HG02642 (cell line): ENCODE data around the gene ABHD6.

Experiments used
- ATAC-seq: cut with Tn5 transposase; IDR thresholded peaks from one replicate; pipeline ENCODE4 v1.9.1; 2021; ENCODE audit warnings: mild to moderate bottlenecking; ENCODE audit not compliant: unreplicated experiment, poor library complexity

Gene ABHD6

DNA sequence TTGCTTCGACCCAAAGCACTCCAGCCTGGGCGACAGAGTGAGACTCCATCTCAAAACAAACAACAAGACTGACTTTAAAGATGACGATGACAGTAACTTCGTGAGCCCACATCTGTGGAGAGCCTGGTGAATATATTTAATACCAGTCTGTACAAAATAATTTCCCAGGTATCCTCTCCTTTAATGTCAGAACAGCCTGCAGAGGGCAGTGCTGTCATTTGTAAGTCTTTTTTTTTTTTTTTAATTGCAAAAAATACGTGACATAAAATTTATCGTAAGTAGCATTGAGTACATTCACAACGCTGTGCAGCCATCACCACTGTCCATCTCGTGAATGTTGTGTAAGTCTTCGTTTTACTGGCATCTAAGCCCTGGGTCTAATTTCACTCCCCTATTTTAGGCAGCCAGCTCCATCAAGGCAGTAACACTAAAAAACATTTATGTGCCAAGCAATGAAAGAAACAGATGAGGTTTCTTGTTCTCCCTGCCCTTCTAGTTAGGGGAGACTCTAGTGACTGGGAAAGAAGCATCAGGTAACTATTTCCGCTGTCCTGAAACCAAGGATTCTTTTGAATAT lies 70.1 kb downstream of the ABHD6 start:
- ATAC-seq: no peak

DNA sequence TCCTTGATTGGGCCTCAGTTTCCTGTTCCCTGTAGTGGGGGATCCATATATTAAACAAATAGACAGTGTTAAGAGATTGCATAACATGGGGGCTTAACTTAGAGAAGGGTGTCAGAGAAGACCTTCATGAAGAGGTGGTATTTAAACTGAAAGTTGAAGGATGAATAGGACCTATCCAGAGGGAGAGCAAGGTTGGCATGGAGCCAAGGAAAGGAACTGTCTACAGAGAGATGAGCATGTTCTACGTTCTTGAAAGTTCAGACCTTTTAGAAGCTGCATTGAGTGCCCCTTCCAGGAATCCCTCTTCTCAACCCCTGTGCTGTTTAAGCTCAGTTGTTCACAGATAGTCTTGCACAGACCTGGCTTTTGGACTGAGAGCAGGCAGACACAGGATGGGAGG lies 71.1 kb downstream of the ABHD6 start:
- ATAC-seq: no peak

DNA sequence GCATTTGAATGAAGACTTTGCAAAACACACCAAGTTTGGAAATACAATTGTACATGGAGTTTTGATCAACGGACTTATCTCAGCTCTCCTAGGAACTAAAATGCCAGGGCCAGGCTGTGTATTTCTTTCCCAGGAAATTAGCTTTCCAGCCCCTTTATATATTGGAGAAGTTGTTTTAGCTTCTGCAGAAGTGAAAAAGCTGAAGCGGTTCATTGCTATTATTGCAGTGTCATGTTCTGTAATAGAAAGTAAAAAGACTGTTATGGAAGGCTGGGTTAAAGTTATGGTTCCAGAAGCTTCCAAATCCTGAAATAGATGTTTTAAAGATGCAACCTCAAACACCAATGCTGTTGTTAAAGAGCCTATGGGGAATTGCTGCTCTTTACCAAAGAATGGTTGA lies 80.2 kb downstream of the ABHD6 start:
- ATAC-seq: no peak

DNA sequence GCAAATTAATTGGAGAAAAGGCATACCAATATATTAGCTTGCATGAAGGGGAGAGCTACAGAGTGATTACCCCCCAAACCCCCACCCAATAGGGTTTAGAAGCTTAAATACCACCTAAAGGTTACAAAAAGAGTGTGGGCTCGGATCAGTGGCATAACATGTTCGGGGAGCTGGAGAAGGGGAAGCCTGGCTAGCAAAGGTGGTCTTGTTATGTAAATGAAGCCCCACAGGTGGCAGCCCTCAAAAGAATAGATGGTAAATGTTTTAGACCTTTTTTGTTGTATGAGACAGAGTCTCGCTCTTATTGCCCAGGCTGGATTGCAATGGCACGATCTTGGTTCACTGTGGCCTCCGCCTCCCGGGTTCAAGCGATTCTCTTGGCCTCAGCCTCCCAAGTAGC lies 84.2 kb downstream of the ABHD6 start:
- ATAC-seq: no peak

DNA sequence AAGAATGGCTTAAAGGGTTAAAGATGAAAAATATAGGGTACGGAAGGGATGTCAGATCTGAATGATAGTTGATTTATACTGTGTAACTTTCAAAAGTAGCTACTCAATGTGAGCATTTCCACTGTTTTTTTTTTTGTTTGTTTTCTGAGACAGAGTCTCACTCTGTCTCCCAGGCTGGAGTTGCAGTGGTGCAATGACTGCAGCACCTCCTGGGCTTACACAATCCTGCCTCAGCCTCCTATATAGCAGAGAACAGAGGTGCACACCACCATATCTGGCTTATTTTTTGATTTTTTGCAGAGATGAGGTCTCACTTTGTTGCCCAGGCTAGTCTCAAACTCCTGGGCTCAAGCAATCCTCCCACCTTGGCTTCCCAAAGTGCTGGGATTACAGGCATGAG lies 85.2 kb downstream of the ABHD6 start:
- no peak for ATAC-seq

DNA sequence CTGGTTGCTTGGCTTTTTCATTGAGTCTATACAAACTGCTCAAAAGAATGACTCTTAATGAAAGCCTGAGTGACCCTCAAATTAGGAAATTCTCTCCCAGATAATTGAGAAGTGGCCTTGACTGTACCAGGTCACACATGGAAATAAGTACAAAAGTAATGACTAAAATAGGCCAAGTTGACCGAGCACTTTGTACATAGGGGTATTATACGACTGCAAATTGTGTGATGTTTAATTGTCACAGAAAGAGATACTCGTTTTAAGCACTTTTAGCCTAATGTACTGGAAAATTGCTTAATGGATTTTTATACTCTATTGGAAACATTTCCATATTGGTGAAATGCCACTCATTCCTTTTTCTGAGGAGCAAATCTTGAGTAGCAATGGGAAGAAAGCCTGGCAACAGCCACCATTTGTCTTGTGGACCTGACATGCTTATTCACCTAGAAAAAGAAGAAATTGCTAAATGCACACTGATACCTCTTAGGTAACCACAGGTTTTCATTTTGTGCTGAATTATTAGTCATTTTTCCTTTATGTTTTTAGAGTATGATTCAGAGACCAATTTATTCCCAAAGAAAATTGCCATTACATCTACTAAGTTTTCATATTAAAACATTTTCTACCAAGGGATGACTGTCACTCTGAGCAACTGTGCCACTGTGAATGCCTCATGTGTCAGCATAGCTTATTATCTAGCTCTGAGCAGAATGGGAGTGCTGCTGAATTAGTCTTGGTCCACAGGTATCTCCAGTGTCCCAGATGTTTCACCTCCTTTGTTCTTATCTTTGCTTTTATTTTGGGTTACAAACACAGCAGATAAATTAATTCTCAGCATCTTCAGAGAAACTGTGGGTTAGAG lies 86.2 kb downstream of the ABHD6 start:
- no peak for ATAC-seq

DNA sequence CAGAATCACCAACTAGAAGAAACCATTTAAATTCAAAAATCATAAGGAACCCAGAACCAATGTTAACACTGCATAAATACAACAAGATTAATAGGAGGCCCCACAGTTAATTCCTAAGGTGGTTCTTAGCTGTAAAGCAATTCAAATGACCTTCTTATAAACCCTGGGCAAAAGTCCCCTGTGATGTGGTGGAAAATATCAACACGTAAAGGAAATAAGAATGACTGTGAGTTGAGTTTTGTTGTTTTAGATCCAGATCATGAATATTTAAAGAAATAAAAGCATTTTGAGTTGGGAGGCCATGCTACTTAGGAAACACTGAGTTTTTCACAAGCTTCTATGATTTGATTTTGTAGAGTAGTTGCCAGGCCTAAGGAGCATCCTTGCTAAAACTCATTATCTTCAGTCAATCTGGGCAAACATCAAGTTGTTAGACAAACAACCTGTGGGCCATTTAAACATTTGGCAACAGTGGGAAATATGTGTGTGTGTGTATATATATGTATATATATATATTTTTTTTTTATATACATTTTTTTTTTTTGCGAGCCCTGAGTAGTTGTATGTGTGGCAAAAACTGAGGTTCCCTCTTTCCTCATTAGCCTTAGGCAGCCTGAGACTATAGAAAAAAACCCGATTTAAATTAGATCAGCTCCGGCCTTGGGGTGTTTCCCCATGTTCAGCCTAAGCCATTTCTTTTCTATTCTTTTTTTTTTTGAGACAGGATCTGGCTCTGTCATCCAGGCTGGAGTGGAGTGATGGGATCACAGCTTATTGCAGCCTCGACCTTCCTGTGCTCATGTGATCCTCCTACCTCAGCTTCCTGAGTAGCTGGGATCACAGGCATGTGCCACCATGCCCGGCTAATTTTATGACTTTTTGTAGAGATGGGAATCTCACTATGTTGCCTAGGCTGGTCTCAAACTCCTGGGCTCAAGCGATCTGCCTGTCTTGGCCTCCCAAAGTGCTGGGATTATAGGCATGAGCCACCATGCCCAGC lies 87.1 kb downstream of the ABHD6 start:
- ATAC-seq: no peak

DNA sequence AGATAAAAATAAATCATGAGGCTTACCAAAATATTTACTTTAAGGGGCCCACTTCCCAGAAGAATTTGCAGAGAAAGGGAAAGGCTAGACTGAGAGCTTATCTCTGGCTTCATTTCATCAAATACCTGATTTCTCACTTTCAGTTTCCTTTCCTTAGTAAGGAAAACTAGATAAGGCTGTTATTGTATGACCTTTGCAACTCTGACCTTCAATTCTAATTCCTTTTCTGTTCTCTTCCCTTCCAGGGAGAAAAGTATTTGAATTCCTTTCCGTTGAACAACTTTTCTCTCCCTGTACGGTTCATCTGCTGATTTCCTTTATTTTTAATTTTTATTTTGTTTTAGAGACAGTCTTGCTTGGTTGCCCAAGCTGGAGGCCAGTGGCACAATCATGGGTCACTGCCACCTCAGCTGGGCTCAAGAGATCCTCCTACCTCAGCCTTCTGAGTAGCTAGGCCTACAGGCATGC lies 88.0 kb downstream of the ABHD6 start:
- no peak for ATAC-seq

DNA sequence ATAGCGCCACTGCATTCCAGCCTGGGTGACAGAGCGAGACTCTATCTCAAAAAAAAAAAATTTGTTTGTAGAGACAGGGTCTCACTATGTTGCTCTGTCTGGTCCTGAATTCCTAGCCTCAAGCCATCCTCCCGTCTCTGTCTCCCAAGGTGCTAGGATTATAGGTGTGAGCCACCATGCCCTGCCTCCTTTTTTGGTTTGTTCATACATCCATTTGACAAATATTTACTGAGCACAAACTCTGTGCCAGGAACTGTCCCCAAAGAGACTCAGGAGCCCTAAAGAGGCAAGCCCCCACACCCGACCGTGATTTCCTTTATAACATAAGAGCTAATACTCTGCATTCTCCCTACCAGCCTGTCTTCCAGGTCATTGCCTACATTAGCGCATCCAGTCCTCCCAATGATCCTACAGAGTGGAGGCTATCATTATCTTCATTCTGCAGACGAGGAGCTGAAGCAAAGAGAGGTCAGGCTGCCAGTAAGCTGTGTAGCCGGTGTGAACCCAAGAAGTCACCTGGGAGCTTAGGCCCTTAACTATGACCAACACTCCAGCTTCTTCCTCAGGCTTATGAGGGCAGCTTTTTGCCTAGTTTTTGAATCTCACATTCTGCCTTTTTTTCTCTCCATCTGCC lies 88.8 kb downstream of the ABHD6 start:
- no peak for ATAC-seq

DNA sequence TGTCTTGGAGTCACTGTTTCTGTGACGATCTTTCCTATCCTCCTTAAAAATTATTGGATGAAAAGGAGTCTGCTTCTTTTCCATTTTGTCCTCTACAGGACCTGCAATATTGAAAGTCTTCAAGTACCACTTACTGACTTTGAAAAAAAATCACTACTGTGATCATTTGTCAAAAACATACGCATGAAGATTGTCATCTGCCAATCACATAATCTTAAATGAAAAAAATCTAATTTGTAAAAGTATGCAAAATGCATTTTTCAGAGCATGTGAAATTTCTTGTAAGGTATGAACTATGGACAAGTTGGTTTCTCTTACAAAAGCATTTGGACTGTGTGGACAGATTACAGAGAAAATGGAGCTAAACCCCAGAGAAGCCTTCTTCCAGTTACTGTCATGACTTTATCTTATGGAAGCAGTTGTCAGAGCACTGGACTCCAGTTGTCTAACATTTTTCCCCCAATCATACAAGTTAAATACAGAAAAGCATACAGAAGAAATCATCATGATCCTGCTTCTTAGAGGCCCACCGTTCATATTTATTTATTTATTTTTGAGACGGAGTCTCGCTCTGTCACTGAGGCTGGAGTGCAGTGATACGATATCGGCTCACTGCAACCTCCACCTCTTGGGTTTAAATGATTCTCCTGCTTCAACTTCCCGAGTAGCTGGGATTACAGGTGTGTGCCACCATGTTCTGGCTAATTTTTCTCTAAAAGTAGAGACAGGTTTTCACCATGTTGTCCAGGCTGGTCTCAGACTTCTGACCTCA lies 91.7 kb downstream of the ABHD6 start:
- no peak for ATAC-seq

DNA sequence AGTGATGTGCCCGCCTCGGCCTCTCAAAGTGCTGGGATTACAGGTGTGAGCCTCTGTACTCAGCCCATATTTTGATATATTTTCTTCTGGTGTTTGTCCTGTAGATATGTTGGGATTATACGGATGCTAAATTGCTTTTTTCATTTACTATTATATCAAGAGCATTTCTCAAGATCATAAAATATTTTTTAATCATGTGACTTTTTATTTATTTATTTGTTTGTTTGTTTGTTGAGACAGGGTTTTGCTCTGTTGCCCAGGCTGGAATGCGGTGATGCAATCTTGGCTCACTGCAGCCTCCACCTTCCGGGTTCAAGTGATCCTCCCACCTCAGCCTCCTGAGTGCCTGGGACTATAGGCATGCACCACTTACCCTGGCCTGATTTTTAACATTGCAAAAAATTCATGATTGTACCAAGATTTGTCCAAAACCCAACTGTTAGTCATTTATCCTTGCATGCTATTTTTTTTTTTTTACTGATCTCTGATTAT lies 92.4 kb downstream of the ABHD6 start:
- no peak for ATAC-seq

DNA sequence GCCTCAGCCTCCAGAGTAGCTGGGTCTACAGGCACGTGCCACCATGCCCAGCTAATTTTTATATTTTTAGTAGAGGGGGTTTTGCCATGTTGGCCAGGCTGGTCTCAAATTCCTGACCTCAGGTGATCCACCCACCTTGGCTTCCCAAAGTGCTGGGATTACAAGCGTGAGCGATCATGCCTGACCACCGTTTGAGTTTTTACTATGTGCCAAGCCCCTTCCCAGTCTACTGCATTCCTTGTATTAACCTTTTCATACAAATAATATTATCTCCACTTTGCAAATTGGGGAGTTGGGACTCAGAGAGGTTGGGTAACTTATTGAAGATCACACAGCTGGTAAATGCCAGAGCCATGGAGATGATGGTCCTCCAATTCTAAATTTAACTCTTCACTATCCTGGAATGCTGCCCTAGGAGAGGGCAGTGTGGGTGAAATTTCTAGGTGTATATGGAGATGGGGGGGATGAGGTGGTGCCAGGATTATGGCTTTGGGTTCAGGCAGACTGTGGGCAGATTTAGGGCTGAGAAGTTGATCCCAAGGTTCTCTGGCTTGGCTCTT lies 94.1 kb downstream of the ABHD6 start:
- no peak for ATAC-seq

DNA sequence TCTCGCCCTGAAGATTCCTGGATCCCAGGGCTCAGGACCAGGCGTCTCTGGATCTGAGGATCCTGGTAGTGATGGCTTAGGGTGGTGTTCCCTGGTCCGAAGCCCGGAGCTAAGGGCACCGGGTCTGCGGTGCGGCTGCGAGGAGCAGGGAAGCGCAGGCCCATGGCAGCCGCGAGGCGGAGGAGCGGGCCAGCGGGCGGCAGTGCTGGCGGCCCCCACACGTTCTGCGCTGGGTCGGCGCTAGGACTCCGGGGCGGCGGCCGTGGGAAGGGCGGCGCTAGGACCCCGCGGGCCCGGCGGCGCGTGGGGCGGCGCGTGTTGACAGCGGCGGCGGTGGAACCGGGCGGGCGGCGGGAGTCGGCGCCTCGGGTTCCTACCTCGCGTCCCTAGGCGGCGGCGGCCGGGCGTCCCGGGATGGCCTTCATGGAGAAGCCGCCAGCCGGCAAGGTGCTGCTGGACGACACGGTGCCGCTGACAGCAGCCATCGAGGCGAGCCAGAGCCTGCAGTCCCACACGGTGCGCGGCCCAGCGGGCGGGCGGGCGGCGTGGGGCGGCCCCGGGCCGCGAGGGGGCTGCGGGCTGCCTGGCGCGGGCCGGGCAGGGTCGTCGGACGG lies 95.1 kb downstream of the ABHD6 start, which contains the start of gene PXK:
PXK (plus strand) TSS at position 318 of the 614 bp plus-strand sequence; CDS start at position 415, 97 bp downstream.
- ATAC-seq: peak; percentile 93

DNA sequence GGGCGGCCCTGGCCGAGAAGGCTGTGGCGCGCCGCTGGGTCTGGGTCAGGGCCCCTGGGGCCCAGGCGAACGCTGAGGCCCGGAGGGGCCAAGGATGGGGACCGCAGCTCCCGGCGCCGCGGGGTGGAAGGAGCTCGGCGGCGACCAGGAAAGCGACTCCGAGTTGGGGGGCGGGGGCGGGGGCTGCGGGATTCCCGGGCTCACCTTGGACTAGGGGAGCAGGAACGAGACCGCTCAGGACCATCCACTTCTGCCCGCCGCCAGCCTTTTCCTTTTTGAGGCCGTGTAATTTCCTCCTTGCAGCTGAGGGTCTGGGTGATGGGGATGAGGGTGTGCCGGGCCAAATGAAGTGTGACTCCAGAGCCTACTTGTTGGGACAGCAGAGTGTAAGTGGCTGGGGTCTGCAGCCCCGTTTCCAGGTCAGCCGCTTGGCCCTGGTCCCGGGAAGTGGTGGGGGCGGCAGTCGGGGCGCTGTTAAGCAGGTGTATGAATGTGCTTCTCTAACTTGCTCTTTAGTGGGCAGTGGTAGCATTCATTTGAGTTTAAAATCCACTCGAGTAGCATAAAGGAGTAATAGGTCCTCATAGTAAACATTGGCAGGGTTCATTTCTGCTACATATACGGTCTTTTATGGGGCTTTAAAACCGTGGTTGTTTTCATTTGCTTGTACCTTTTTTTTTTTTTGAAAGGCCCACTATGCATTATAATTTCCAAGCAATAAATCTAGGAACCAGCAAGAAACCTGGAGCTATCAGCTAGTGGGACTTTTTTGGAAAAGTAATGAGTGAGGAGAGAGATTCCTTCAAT lies 95.8 kb downstream of the ABHD6 start:
- ATAC-seq: peak; percentile 33

DNA sequence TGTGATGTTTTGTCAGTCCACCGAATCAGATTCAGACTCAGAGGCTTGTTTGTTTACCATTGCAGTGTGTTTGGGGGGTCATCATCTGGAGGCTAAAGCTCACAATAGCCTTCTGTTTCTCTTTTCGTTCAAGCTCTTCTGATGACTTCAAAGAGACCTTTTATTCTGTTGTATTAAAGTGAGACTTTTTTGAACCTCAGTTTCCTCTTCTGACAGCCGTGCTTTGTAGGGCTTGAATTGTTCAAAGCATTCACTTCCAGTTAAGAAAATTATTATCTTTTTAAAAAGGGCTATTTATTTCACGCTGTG lies 96.4 kb downstream of the ABHD6 start:
- ATAC-seq: no peak

DNA sequence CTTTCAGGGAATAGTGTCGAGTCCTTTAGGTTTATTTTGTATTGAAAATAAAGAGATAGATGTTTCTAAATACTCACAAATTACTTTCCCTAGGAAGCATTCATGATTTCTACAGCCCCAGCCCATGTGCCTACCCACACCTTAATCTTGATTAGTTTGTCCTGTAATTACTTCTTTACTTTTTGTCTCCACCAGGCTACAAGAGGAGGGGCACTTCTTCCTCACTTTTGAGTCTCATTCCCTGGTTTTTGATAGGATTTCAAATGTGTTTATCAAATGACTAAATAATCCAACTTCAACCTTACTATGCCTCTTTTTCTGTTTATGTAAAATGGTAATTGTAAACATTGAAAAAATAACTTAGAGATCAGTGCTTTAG lies 96.9 kb downstream of the ABHD6 start:
- ATAC-seq: no peak

DNA sequence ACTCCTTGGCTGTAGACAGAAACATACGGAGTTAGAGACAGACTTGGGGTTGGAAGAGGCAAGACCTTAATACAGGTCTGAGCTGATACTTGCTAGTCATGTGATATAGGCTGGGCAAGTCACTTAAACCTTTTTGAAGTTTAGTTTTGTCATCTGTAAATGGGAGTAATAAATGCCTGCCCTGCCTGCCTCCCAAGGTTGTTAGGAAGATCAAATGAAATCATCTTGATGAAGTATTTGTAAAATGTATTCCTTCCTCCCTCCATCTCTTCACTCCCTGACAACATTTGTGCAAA lies 98.0 kb downstream of the ABHD6 start:
- no peak for ATAC-seq
